Left kidney (tissue), 2 donors: Measurements from ENCODE around the gene RREB1. TPM values are rescaled to one million over a fixed set of nuclear protein-coding genes. Genes with fewer than 3 reads are reported as not detected.
"Not testable (repeated sequence)": the region's sequence is repeated elsewhere in the genome, so short reads cannot be mapped to it uniquely, and the experiment has no call there.

Experiments used
- DNase-seq: peaks from one replicate; pipeline ENCODE4 v3.0.0-alpha.2; 2013
- polyA plus RNA-seq: library from polyadenylated mRNA; unstranded; fragments of 120-200 nt; gene quantifications from one replicate; pipeline ENCODE4 v1.2.1, GENCODE V29; 2013; ENCODE audit not compliant: insufficient read length

RREB1 gene
- polyA plus RNA-seq, 1 donor = 23.9 TPM

- no peak for DNase-seq
These were observed 157.1 kb downstream of the RREB1 start for GRCh38 chr6:7264686-7265384.

DNA sequence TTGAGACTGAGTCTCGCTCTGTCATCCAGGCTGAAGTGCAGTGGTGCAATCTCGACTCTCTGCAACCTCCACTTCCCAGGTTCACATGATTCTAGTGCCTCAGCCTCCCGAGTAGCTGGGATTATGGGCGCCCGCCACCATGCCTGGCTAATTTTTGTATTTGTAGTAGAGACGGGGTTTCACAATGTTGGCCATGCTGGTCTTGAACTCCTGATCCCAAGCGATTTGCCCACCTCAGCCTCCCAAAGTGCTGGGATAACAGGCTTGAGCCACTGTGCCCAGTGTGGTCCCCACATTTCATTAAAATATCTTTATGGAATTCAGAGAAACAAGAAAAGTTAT is 157.6 kb downstream of the RREB1 start:
- DNase-seq = not testable (repeated sequence)

GRCh38 chr6:7267071-7267465 is 159.3 kb downstream of the RREB1 start:
- no peak for DNase-seq

DNA sequence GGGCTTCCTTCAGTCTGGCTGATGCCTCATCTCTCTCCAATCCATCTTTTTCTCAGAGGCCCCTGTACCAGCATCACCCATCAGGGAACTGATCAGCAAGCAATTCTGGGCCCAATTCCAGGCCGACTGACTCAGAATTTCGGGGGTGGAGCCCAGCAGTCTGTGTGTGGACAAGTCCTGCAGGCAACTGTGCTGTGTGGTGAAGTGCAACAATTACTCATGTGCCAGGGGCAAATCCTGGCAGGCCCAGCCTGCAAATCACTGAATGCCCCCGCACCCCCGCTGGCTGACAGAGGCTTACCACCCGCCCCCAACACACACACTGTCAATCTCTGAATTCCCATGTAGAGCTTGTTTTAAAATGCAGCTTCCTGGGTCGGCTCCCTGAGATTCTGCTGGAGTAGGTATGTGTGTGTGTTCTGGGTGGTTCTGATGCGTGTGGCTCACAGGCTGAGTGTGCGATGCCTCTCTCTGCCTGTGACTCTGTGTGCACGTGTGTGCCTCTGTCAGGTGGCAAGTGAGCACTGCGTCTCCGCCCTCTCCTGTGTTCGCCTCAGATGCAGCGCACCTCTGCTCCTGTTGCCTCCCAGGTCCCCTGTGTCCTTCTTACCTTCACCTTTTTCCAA is 159.8 kb downstream of the RREB1 start:
- no peak for DNase-seq

DNA sequence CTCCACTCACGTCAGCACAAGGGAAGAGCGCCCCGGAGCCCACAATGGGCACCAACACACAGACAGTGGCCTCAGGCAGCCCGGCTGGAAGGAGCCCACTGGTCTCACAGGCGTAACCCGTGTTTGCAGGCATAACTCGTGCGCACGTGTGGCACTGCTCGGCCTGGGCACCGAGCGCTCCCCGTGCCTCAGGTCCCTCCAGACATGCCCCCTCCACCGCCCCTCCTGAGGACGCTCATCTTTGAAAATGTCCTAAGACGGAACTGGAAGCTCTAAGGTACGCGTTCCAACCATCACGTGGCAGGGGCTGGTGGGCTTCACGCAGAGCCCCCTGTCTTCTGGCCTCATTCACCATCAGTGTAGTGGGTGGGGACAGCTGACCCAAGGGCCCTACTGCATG is 160.6 kb downstream of the RREB1 start:
- DNase-seq = no peak

GRCh38 chr6:7268816-7269555 is 161.2 kb downstream of the RREB1 start:
- DNase-seq = no peak

DNA sequence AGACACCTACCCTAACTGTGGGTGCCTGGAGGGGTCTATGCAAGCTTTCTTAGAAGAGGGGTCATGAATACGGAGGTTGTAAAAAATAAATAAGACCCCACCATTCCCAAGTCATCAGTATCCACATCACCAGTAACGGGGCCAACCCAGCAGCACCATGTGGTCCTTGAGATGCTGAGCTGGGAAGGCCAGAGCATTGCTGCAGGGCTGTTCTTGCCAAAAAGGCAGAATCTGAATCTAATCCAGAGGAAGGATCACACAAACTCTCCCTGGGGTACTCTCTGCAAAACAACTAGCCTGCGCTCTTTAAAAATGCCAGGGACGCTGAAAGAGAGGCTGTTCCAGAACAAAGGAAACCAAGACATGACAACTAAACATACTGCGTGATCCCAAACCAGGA is 162.1 kb downstream of the RREB1 start:
- DNase-seq = no peak

DNA sequence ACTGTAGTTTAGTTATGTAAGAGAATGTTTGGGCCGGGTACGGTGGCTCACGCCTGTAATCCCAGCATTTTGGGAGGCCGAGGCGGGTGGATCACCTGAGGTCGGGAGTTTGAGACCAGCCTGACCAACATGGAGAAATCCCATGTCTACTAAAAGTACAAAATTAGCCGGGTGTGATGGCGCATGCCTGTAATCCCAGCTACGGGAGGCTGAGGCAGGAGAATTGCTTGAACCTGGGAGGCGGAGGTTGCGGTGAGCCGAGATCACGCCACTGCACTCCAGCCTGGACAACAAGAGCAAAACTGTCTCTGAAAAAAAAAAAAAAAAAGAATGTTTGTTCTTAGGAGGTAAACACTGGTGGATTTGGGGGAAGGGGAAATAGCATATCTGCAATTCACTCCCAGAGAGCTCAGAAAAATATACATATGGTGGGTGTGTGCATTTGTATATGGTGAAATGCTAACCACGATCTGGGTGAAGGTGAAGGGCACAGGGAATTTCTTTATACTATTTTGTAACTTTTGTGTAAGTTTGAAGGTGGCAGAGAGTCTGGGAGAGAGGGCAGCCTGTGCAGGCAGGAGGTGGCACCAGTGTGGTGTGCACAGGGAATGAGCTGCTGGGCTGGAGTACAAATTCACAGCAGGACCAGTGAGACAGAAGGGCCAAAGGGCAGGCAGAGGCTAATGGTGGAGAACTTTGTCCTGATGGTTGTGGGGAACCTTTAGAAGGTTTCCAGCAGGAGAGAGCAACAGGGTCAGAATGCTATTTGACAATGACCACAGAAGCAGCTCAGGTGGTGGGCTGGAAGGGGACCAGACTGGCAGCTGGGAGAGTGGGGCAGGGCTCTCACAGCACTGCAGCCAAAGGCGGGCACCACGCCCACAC is 162.8 kb downstream of the RREB1 start:
- no peak for DNase-seq

DNA sequence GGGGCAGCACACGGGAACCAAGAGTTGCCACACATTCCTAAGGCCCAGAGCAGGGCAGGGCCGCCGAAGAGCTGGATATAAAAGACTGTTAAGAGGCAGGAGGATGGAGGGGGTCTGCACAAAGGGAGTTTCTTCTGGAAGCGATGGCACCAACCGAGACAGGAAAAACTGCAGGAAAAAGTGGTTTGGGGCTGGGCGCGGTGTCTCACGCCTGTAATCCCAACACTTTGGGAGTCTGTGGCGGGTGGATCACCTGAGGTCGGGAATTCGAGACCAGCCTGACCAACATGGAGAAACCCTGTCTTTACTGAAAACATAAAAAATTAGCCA is 163.4 kb downstream of the RREB1 start:
- no peak for DNase-seq

- no peak for DNase-seq
These were observed 165.9 kb downstream of the RREB1 start for GRCh38 chr6:7273709-7274108.

DNA sequence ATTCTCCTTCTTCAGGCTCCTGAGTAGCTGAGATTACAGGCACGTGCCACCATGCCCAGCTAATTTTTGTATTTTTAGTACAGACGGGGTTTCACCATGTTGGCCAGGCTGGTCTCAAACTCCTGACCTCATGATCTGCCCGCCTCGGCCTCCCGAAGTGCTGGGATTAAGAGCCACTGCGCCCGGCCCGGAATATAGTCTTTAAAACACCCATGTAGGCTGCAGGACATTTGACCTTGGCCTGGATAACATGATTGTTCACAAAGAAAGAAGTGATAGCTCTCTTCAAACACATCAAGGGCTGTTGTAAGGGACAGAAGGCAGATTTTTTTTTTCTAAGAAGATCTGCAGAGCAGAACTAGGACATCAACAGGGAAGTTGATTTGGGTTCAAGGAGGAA is 166.8 kb downstream of the RREB1 start:
- DNase-seq = not testable (repeated sequence)

GRCh38 chr6:7276199-7276524 is 168.4 kb downstream of the RREB1 start:
- DNase-seq = no peak

- no peak for DNase-seq
These were observed 174.5 kb downstream of the RREB1 start for GRCh38 chr6:7282097-7282906.

GRCh38 chr6:7283676-7284075 is 175.9 kb downstream of the RREB1 start:
- no peak for DNase-seq

DNA sequence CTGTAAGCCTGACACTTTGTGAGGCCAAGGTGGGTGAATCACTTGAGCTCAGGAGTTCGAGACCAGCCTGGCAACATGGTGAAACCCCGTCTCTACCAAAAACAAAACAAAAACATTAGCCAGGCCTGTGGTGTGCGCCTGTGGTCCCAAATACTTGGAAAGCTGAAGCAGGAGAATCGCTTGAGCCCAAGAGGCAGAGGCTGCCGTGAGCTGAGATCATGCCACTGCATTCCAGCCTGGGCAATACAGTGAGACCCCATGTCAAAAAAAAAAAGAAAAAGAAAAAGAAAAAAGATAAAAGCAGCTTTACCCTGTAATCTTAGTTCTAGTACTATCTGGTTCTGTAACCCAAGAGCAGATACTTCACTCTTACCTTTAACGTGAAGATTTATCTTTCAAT is 177.7 kb downstream of the RREB1 start:
- no peak for DNase-seq

DNA sequence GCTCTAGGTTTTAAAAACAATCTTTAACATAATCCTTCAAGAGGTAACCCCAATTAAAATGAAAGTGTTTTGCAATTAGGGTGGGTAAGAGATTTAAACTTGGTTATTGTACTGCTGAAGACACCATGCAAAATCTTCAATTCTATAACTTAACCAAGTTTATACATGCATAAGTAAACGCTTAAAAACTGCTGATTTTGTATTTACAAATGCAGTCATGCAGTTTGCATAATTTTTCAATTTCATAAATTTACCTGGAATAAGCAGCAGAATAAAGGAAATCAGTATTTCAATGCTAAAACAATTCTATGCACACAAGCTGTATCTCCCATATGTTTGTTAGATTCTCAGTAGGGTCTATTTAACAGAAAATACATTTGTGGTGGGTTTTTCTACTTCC is 182.3 kb downstream of the RREB1 start:
- no peak for DNase-seq

GRCh38 chr6:7292596-7293255 is 185.0 kb downstream of the RREB1 start:
- no peak for DNase-seq

GRCh38 chr6:7295916-7296315 is 188.2 kb downstream of the RREB1 start:
- no peak for DNase-seq

DNA sequence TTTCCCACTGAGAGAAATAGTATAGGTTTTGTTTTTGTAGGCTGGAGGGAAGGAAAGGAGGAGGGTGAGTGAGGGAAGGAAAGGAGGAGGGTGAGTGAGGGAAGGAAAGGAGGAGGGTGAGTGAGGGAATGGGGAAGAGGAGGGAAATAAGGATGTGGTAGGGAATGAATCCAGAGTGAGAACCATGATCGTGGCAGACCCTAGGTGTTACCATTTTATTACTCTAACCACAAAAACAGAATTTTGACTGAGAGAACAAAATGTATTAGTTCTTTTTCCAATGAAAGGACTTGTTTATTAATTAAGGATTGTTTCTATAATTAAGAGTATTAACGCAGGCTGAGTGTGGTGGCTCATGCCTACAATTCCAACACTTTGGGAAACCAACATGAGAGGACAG is 188.8 kb downstream of the RREB1 start:
- no peak for DNase-seq

DNA sequence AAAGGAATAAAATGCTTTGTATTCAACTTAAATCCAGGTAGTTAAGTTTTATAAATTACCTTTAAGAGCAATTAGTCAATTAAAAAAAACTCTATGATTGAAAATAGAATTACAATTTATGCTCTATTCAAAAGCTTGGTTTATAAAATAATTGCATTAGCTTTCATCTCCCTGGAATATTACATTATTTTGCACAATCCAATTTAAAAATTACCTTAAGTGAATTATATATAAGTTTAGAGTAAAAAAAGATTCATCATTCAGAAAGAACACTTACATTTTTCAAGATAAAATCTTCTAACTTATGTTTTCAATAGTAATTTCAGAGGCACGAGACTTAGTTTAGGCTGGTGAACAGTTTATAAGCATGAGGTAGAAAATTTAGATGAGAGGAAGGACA is 190.4 kb downstream of the RREB1 start:
- no peak for DNase-seq

DNA sequence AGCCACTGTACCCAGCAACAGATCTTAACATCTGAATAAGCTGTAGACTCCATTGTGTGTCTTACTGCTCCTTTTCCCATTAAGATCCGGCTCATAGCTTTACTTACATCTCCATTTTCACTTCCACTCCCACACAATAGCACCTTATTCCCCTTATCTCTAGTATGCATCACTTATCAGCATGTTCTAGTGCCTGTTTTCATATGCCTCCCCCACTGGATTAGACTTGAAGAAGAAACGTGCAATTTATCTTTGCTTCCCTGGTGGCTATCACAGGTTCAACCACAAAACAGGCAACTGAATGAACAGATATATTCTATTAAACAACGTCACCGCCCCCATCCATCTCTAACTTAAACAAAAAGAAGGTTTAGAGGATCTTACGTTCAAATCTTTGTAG is 193.2 kb downstream of the RREB1 start:
- no peak for DNase-seq
